ENCODE data around the gene MVK.
A peak's percentile ranks its signal among the peaks of the same experiment; 100 is the strongest.
"Not testable (repeated sequence)": the region's sequence is repeated elsewhere in the genome, so short reads cannot be mapped to it uniquely, and the experiment has no call there.

The MVK gene

DNA sequence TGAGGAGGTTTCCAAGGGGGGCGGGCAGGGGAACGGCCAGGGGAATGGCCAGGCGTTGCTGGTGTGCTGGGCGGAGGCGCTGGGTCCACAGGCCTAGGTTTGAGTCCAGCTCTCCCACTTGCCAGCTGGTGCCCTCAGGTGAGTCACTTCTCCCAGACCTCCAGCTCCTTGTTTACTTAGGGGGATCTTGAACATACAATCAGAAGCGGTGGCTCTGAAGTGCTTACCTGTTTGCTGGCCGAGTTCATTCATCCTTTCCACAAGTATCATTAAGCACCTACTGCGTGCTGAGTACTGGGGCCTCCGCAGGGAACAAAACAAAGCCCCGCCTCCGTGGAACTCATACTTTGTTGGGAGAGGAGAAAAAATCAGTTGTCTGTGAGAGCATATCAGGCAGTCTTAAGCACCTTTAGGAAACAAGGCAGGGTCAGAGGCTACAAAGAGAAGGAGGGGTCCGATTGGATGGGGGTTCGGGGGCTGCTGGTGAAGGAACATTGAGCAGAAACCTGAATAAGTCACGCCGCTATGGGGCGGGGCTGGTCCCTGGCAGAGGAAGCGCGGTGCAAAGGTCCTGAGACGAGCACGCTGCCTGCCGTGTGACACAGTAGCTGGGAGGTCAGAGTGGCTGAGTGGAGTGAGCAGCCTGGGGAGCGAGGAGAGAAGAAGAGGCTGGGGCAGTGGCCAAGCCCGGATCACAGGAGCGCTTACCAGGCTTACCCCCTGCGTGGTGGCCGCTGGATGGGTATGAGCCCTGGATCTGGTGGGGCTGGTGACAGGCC lies 15.1 kb downstream of the MVK start:
- no peak for DNase-seq

DNA sequence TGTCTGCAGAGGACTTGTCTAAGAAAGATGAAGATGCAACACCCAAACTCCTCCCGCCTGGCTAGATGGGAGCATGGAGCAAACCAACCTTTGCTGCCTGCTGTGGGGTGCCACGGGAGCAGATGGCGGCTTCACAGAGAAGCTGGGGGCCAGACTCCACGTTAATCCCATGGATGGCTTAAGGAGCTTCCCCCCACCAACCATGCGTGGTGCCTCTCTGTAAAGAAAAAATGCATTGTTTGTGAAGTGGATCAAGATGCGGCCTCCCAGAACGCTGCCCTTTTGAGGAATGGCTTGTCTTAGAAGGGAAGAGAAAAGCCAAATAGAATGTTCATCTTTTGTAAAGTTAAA lies 15.6 kb downstream of the MVK start:
- no peak for DNase-seq

DNA sequence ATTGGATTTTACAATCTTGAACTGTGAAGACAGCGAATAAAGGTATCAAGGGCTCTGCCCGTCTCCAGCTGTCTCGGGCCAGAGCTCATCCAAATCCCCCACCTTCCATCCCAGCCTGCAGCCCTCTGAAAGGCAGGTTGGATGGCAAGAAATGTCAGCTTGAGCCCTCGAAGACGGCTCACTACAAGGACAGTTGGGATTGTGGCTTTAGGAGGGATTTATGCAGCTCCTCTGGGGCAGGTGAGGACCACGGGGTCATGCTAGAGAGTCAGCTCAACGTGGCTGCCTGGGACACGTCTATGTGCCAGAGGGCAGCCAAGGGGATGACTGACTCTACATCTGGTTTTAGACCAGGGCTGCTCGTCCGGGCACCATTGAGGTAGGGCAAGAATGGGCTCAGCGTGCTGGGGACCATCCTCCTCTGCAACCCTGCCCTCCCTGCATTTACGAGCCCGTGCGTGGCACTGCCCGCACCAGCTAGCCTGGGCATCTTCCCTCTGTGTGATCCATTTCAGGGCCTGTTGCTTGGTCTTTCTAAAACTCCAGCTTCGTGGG lies 16.2 kb downstream of the MVK start:
- DNase-seq: no peak

DNA sequence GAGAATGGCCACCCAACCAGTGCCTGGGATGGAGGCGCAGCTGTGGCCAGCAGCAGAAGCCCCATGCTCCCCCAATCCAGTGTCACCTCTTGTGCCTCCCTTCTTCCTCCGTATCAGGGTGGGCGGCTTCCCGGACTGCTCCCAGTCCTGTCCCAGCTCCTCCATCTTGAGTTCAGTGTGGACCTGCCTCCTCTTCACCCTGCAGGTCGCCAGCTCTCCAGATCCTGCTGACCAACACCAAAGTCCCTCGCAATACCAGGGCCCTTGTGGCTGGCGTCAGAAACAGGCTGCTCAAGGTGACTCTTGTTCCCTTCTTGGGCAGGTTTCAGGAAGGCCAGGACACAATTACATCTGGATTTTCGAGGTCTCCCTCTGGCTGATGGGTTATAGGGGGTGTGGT lies 17.0 kb downstream of the MVK start:
- no peak for DNase-seq

DNA sequence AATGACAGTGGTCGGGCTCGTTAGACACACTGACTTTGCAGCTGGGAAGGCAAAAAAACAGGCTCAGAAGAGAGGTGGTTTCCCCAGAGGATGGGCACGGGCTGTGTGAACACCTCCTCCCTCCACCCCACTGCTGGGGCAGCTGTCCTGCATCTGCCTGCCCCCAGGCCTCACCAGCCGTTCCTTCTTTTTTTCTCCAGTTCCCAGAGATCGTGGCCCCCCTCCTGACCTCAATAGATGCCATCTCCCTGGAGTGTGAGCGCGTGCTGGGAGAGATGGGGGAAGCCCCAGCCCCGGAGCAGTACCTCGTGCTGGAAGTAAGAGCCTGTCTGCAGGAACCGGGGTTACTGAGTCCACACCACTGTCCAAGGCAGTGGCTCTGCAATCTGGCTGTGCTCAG lies 17.4 kb downstream of the MVK start:
- DNase-seq: no peak

DNA sequence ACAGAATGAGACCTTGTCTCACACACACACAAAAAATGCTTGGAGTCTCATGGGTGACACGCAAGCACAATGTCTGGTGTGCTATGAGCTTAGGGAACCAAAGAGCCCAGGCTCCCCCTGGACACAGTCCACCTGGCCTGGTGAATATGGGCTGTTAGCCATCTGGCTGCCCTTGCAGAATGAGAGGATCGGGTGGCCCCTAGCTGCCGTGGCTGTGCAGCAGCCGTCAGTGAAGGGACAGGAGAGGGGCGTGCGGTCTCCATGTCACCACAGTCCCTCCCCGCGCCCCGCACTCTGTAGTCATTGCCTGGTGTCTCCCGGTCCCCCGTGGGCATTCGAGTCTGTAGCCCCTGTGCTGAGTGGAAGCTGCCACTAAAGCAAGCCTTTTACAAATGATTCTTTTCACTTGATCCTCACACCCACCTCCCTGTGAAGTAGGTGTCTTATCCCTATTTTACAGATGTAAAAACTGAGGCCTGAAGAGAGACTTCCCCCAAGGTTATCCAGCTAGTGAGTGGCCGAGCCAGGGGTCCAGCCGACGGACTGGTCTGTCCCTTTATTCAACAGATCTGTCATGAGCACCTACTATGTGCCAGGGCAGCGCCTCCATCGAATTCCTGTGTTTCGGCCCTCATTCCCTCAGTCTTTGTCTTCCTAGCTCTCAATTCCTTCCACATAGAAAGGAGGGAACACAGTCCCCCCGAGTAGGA lies 18.8 kb downstream of the MVK start:
- DNase-seq: peak in 1 of 56 donors; percentile 44

DNA sequence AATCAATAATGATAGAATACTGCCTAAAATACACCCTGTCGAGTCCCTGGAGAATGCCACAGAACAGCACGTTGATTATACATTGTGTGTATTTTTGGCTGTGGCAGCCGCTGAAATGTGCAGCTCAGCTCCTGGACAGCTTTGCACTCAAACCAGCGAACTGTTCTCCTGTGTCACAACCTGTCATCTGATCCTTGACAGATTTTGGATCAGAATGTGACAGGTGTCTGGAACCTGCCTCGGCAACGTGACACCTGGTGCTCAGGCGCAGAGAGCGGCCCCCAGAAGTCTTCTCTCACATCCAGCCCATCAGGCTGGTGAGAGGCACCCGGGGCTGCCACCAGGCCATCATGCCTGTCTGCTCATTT lies 19.3 kb downstream of the MVK start:
- DNase-seq: no peak

DNA sequence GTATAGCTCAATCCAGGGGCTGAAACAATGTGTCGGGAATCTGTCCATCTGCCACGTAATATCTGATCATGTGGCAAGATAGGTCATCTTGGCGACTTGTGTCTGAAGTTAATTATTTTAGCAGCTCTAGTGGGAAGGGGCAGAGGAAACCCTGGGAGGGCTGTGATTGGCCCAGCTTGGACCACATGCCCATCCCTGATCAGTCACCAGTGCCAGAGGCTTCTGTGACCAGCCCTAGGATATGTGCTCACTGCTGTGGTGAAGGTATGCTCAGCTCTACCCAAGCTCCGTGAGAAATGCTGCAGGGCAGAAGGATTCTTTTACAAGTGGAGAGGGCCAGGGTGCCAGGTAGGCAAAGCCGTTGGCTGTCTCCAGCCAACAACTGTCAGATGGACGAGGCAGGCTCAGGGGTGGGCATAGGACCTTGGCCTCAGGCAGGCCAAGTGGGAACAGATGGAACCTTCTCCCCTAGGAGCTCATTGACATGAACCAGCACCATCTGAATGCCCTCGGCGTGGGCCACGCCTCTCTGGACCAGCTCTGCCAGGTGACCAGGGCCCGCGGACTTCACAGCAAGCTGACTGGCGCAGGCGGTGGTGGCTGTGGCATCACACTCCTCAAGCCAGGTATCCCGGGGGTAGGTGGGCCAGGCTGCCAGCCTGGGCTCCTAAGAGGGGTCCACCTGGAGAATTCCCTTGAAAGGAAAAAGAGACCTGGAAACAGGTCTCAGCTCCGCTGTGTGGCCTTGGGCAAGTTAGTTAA lies 21.1 kb downstream of the MVK start:
- DNase-seq: no peak

DNA sequence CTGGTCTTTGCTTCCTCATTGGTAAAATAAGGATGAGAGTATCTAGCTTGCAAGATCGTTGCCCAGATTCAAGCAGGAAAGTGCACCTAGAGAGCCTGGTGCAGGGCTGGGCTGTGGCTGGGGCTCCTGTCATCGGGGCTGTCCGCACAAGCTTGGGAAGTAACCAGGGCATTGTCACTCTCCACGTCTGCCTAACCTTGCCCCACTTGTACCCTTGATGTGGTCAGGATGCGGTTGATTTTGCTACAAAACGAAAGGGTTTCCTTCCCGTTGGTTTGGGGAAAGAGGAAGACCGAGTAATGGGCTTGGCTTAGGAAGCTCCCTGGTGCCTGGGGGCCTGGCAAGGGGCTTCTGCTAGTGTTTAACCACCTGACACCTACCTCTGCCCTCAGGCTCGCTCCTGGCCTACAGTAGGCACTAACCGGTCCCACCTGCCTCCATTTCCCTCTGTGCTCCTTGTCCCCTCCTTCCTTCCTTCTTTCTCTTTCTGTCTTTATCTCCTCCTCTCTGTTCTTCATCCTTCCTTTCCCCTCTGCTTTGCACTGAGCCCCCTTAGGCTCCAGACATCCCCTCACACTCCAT lies 21.8 kb downstream of the MVK start:
- no peak for DNase-seq

DNA sequence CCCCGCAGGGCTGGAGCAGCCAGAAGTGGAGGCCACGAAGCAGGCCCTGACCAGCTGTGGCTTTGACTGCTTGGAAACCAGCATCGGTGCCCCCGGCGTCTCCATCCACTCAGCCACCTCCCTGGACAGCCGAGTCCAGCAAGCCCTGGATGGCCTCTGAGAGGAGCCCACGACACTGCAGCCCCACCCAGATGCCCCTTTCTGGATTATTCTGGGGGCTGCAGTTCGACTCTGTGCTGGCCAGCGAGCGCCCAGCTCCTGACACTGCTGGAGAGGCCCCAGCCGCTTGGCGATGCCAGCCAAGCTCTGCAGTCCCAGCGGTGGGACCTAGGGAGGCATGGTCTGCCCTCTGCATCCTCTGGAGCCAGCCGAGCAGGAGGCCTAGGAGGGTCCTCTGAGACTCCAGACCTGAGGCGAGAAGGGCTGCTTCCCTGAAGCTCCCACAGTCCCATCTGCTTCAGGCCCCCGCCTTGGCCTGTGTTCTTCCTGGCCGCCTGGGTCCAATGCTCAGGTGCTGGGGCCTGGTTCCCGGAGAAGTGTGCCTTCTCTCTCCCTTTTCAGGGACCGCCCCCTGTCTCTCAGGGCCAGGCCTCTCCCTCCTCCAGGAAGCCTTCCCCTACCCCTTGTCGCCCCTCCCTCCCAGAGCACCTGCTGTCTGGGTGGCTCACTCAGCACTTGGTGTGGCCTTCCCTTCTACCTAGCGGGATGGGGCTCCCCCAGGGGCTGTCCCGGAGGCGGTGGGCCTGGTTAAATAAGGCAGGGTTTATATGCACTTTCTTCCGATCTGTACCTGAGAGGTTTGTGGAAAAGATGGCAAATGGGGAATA lies 23.0 kb downstream of the MVK start:
- no peak for DNase-seq

DNA sequence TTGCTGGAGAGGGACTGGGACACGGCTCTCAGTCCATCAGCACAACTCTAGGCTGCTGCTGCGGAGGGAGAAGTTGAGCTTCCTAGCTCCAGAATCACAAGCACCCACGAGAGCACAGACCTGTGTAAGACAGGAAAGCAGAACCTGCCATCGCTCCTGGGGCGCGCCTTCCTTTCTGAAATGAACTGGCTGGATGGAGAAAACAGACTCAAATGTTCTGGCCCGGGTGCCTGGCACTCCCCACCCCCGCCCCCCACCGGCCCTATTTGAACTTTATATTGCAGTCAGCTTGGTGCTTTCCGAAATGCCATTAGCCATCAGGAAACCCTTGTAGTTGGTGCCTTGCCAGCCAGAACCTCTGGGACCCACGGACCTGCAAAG lies 23.8 kb downstream of the MVK start:
- DNase-seq: no peak

DNA sequence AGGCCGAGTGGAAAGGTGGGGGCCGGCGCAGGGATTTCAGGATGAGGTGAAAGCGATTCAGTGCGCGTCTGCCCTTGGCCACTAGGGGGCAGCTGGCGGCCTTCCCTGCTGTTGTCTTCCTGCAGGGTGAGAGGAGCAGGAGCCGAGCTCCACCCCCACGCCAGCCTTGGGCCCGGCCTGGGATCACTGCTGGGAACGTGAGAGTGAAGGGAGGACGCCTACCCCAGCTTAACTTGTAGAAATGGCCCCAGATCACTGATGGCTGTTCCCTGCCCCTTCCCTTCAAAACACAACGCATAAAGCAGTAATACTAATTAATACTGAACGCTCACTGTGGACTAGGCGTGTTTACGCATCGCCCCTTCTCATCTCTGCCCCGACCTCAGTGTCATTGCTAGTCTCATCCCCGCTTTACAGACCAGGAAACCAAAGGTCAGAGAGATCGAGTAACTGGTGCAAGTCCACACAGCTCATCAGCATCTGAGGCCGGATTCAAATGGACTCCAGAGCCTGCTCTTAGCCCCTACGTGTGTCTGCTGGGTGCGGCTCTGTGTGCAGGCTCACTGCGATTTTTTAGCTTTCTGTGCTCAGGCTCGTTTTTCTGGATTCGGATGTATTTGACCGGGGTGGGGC lies 24.3 kb downstream of the MVK start:
- DNase-seq: peak; percentile 34 to 91 (median 78)

DNA sequence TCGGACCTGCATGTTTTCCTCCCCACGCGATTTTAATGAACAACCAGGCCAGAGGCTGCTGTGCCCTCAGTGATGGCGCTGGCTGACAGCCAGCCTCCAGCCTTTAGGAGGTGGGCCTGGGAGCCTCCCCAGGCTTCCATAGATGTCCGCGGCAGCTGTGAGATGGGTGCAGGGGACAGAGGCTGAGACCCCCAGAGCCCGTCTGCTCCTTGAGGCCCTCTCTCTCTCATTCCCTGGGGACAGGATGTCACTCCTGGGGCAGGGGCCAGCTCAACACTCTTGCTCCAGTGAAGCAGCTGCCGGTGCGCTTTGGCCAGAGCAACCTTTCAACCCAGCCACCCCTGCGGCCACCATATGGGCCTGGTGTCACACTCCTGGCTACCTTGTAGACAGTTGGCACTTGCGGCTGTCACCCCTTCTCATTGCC lies 24.8 kb downstream of the MVK start:
- no peak for DNase-seq

DNA sequence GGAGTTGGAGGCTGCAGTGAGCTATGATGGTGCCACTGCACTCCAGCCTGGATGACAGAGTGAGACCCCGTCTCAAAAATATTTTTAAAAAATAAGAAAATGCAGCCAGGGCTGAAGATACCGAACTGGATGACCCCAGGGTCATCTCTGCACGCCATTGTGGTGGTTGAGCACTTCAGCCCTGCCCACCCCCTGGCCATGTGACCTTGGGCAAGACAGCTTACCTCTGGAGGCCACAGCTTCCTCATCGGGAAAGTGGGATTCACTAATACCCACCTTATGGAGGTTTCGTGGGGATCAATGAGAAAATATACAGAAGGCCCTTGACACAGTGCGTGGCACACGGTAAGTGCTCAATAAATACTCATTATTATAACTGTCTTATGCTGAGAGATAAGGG lies 25.5 kb downstream of the MVK start:
- DNase-seq: no peak

DNA sequence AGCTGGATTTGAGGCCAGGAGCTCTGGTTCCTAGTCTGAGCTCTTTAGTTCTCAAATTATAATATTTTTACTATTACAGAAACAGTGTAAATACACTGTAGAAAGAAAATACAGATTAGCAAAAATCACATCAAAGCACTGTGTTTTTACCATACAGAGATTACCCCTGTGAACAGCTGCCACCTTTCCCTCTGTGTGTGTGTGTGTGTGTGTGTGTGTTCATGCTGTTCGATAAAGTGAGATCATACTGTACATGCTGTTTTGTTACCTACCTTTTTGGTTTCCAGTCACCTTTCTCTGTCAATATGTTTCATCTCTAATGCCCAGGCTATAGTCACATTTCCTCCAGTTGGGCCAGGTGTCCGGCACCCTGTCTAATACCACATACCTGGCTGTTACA lies 26.9 kb downstream of the MVK start:
- no peak for DNase-seq

DNA sequence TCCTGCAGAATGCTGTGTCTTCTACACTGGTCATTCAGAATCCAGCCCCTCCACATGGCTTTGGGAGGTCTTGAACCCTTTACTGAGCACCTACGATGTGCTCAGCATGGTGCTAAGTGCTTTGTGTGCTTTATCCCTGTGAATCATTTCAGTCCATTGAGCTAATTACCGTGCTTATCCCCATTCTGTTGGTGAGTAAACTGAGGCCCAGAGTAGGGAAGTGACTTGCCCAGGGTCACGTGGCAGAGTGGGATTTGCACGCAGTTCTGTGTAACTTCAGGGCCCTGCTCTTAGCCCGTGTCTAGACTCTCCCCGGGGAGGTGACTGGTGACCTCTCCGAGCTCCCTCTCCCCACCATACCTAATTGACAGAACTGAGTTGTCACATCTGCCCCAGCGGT lies 27.4 kb downstream of the MVK start:
- no peak for DNase-seq

DNA sequence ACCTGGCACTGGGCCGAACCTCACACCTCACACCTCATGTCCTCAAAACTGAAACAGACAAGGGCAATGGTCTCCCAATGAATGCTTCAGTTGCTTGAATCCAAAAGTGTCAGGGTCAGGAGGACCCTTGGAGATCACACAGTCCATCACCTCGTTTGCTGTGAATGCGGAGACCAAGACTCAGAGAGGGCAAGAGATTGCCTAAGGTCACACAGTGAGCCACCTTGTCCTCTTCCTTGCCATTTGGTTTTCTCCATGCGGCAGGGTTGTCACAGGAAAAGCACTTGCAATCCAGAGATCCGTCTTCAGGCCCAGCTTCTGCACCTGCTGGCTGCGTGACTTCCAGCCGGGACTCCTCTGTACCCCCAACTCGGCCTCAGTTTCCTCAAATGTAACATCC lies 28.0 kb downstream of the MVK start:
- no peak for DNase-seq

DNA sequence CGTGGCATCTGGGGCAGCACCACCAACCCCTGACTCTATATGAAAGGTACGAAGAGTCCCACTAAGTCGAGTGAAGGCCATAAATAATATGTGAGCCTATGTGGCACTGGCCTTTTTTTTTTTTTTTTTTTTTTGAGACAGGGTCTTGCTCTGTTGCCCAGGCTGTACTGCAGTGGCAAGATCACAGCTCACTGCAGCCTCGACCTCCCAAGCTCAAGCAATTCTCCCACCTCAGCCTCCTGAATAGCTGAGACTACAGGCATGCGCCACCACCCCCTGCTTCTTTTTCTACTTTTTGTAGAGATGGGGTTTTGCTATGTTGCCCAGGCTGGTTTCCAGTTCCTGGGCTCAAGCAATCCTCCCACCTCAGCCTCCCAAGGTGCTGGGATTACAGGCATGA lies 28.5 kb downstream of the MVK start:
- DNase-seq: not testable (repeated sequence)

DNA sequence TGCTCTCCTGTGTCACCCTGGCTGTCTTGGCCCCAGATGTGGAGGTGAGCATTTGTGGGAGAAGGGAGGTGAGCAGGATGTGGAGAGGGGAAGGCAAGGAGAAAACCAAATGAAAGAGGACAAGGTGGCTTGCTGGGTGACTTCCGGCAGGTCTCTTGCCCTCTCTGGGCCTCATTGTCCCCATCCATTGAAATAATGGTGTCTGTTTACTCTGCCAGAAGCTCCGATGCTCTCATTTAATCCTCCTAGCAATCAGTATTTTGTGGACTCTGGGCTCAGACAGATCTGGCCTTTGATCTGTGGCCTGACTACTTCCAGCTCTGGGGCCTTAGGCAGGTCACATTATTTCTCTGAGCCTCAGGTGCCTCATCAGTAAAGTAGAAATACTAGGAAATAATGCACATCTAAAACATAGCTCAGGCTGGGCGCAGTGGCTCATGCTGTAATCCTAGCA lies 30.6 kb downstream of the MVK start:
- no peak for DNase-seq

DNA sequence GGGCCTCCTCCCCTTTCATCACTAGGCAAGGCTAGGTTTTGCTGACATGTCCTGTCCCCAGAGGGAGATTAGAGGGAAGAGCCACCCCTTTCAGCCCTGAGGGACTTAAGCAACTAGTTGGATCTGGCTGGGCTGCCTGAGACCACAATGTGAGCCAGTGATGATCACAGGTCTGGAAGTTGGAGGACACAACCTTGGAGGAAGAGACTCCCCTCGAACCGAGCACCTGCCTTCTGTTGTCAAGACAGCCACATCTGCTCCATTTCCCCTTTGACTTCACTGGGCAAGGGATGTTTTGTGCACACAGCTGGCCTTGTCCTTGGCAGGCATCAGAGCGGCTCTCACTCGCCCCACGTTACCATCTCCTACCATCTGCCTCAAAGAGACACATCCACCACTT lies 31.4 kb downstream of the MVK start:
- DNase-seq: peak in 5 of 56 donors; percentile 9 to 20 (median 10)
